ENCODE results near the gene SCRN2. TPM values are rescaled to one million over a fixed set of nuclear protein-coding genes. Genes with fewer than 3 reads are reported as not detected.

The SCRN2 gene
- total and polyA plus RNA-seq, 2 of the 8 experiments (the other 6 are each of a cell fraction or from before 2014, with no cell fraction given): 24.4 to 42.3 TPM

DNA sequence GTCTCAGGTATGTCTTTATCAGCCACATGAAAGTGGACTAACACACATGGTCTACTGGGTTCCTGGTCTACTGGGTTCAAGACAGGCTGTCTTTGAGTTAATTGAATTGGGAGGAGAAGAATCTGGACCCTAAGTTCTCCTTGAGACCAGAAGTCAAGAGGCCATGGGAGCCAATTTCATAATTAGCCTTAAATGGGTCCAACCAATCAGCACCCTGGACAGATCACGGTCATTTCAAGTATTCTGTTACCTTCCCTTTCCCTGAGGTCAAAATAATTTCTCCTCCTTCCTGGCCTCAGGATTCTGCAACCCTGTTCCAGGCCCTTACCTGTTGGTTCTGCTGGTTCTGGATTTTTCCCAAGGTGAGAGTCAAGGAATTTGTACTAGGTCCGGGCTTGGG is 43.3 kb downstream of the SCRN2 start (continued):
- TF ChIP-seq MAFK (IDR thresholded peaks at IDR 0.05; ENCODE audit: low read depth, low read length) (no peak), SIX5 (IDR thresholded peaks at IDR 0.05; ENCODE audit: low read depth, low read length) (no peak), ZNF274 (IDR thresholded peaks at IDR 0.05; ENCODE audit: borderline replicate concordance, extremely low read depth, low read length) (no peak), GABPA (IDR thresholded peaks at IDR 0.05; ENCODE audit: borderline replicate concordance, insufficient read depth, low read length) (no peak), GTF2F1 (IDR thresholded peaks at IDR 0.05; ENCODE audit: borderline replicate concordance, low read depth, low read length) (no peak)

Data from H1 (cell line).